Vagina (tissue), 2 donors: ENCODE data around the gene FOXO6.

Experiments
- CTCF ChIP-seq, 3 experiments: fragments of 450-650 bp in 2 of 3; fragments of 200-600 bp in 1 of 3; sonication (generic) in 1 of 3; IDR thresholded peaks; one replicate each; pipeline ENCODE4 v1.5.1; 2017 to 2019; ENCODE audit warnings: antibody characterized with exemption in 3 of 3, mild to moderate bottlenecking in 2 of 3, moderate library complexity in 2 of 3
- POLR2A ChIP-seq, 2 donors: fragments of 450-650 bp; IDR thresholded peaks; one replicate each; pipeline ENCODE4 v1.6.1; 2017; ENCODE audit warnings: antibody characterized with exemption in 2 of 2, mild to moderate bottlenecking in 2 of 2, moderate library complexity in 2 of 2

GRCh38 chr1:41363591-41364320, 2.5 kb downstream of the FOXO6 start:
- TF ChIP-seq CTCF (IDR thresholded peaks at IDR 0.05), result no peak
- no peak for TF ChIP-seq POLR2A (IDR thresholded peaks at IDR 0.05)
